HepG2 (cell line): ENCODE results near the gene UBALD1.

Source experiments
- CEBPB ChIP-seq: IDR thresholded peaks from 2 replicates; pipeline ENCODE4 v1.6.1; 2011; ENCODE audit warnings: low read depth, low read length, improper control_type of control experiment, borderline replicate concordance
- IRF2 ChIP-seq: IDR thresholded peaks from 2 replicates; pipeline ENCODE4 v1.6.1; 2018; ENCODE audit warnings: missing genetic modification reagents, missing compliant biosample characterization
- MAFK ChIP-seq, 2 experiments: IDR thresholded peaks in 1 of 2; conservative IDR thresholded peaks in 1 of 2; 2 replicates each; pipeline ENCODE4 v1.6.1; 2011; ENCODE audit warnings: improper control_type of control experiment in 2 of 2, low read length in 2 of 2
- NAIF1 ChIP-seq: sonication (generic); formaldehyde crosslinking; IDR thresholded peaks from 2 replicates; pipeline ENCODE4 v1.5.0; 2020; ENCODE audit warnings: mild to moderate bottlenecking, missing genetic modification reagents, borderline replicate concordance
- POLR2AphosphoS5 ChIP-seq: IDR thresholded peaks from 2 replicates; pipeline ENCODE4 v1.6.1; 2012; ENCODE audit warnings: low read depth, low read length
- SMYD3 ChIP-seq: sonication (generic); formaldehyde crosslinking; IDR thresholded peaks from 2 replicates; pipeline ENCODE4 v1.8.1; 2023; ENCODE audit warnings: mild to moderate bottlenecking, missing genetic modification reagents
- XBP1 ChIP-seq: sonication (generic); formaldehyde crosslinking; IDR thresholded peaks from 2 replicates; pipeline ENCODE4 v1.5.0; 2020; ENCODE audit warnings: missing genetic modification reagents
- YY1 ChIP-seq: IDR thresholded peaks from 2 replicates; pipeline ENCODE4 v1.6.1; 2011; ENCODE audit warnings: low read length, low read depth, moderate library complexity, mild to moderate bottlenecking; ENCODE audit not compliant: insufficient read depth, insufficient replicate concordance
- ZNF256 ChIP-seq: sonication (generic); formaldehyde crosslinking; conservative IDR thresholded peaks from 2 replicates; pipeline ENCODE4 v1.4.0; 2020; ENCODE audit warnings: missing genetic modification reagents
- ZNF30 ChIP-seq: sonication (generic); formaldehyde crosslinking; IDR thresholded peaks from 2 replicates; pipeline ENCODE4 v1.5.0; 2020; ENCODE audit warnings: mild to moderate bottlenecking, missing genetic modification reagents
- ZNF572 ChIP-seq: sonication (generic); formaldehyde crosslinking; IDR thresholded peaks from 2 replicates; pipeline ENCODE4 v1.5.1; 2020; ENCODE audit warnings: mild to moderate bottlenecking, missing genetic modification reagents
- ZSCAN9 ChIP-seq: IDR thresholded peaks from 2 replicates; pipeline ENCODE4 v1.6.1; 2016; ENCODE audit warnings: borderline replicate concordance
- TF ChIP-seq, protein P1 (sequence below): sonication (generic); formaldehyde crosslinking; IDR thresholded peaks from 2 replicates; pipeline ENCODE4 v1.5.0; 2020; ENCODE audit warnings: mild to moderate bottlenecking, missing genetic modification reagents, moderate library complexity

DNA sequence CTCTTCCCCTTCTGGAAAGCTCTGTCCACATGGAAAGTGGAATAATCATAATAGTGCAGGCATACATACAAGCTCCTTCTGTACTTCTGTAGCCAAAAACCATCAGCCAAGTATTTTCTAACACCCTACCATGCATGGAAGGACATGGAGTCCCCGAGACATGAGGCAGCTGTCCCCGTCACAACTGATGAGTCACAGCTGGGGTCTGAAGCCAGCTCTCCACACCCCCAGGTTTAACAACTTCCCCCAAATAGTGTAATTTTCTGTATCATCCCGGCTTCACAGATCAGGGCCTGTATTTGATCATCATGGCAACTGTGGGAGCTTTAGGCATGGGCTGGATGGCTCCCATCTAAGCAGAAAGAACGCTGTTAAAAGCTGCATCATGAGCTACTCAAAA is 42.0 kb downstream of the UBALD1 start:
- TF ChIP-seq POLR2AphosphoS5, result no peak
- TF ChIP-seq YY1, result no peak
- TF ChIP-seq NAIF1, result no peak
- no peak for TF ChIP-seq ZNF572 (CRISPR knock-in tag)
- TF ChIP-seq ZSCAN9 (CRISPR knock-in tag), result no peak
- TF ChIP-seq ZNF256 (CRISPR knock-in tag), result no peak
- TF ChIP-seq IRF2, result no peak
- TF ChIP-seq ZNF30 (CRISPR knock-in tag), result no peak
- TF ChIP-seq XBP1 (CRISPR knock-in tag), result no peak
- TF ChIP-seq, protein P1, sequence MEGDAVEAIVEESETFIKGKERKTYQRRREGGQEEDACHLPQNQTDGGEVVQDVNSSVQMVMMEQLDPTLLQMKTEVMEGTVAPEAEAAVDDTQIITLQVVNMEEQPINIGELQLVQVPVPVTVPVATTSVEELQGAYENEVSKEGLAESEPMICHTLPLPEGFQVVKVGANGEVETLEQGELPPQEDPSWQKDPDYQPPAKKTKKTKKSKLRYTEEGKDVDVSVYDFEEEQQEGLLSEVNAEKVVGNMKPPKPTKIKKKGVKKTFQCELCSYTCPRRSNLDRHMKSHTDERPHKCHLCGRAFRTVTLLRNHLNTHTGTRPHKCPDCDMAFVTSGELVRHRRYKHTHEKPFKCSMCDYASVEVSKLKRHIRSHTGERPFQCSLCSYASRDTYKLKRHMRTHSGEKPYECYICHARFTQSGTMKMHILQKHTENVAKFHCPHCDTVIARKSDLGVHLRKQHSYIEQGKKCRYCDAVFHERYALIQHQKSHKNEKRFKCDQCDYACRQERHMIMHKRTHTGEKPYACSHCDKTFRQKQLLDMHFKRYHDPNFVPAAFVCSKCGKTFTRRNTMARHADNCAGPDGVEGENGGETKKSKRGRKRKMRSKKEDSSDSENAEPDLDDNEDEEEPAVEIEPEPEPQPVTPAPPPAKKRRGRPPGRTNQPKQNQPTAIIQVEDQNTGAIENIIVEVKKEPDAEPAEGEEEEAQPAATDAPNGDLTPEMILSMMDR (CRISPR knock-in tag), result no peak
- no peak for TF ChIP-seq CEBPB
- no peak for TF ChIP-seq MAFK (conservative IDR thresholded peaks at IDR 0.05 in 1 of 2, IDR thresholded peaks at IDR 0.05 in 1 of 2; ENCODE audit: low read length in 2 of 2)
- TF ChIP-seq SMYD3 (CRISPR knock-in tag), result no peak
